Measurements from ENCODE around the gene PELI3.

The PELI3 gene

DNA sequence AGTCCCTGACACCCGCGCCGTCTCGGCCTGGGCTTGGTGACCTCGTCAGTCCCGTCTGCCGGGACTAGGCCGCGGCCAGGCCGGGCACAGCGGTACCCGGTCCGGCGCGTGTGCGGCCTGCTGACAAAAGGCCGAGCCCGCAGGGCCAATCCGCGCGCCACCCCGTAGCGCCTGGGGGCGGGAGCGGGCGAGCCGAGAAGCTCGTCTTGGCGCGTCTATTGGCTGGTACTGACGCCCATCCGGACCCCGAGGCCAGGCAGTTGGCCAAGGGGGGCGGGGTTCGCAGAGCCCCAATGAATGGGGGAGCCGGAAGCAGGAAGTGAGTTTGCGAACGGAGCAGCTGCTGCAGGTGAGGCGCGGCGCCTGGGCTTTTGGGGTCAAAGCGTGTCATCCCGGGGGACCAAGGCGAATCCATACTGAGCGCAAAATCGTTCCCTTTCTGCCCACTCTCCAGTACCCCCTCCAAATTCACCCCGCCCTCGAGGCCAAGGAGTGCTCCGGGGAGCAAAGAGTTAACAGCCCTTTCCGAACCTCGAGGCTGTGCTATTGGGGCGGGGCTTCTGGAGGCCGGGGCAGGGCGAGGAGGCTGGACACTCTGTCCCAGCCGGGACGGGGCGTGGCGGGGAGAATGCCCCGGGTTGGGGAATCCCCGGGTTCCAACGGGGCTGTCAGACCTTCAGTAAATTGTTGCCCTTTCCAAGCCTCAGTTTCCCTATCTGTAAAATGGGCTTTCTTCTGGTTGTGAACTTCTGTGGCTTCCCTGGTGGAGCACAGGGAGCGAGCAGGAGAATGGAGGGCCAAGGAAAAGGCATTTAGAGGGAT is 13.6 kb downstream of the PELI3 start, which contains the start of gene DPP3:
TSS of gene DPP3 (plus strand) at position 318 of the 822 bp plus-strand sequence. CDS start 1,767 bp downstream, outside the sequence.
- DNase-seq (ENCODE audit: low read depth): peak; percentile 96
- TF ChIP-seq, protein P1, sequence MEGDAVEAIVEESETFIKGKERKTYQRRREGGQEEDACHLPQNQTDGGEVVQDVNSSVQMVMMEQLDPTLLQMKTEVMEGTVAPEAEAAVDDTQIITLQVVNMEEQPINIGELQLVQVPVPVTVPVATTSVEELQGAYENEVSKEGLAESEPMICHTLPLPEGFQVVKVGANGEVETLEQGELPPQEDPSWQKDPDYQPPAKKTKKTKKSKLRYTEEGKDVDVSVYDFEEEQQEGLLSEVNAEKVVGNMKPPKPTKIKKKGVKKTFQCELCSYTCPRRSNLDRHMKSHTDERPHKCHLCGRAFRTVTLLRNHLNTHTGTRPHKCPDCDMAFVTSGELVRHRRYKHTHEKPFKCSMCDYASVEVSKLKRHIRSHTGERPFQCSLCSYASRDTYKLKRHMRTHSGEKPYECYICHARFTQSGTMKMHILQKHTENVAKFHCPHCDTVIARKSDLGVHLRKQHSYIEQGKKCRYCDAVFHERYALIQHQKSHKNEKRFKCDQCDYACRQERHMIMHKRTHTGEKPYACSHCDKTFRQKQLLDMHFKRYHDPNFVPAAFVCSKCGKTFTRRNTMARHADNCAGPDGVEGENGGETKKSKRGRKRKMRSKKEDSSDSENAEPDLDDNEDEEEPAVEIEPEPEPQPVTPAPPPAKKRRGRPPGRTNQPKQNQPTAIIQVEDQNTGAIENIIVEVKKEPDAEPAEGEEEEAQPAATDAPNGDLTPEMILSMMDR (IDR thresholded peaks at IDR 0.05; ENCODE audit: low read length, missing control alignments): no peak
- peak within 1 kb of the TSS; percentile 91 for H3K4me3 ChIP-seq (replicated peaks; ENCODE audit: low read depth, low read length)

- no peak overlapping the region for H3K4me3 ChIP-seq (replicated peaks; ENCODE audit: low read depth, low read length)
- TF ChIP-seq, protein P1 (IDR thresholded peaks at IDR 0.05; ENCODE audit: low read length, missing control alignments): no peak
- no peak for DNase-seq (ENCODE audit: low read depth)
Observed at GRCh38 chr11:66484806-66485380, 18.2 kb downstream of the PELI3 start.

DNA sequence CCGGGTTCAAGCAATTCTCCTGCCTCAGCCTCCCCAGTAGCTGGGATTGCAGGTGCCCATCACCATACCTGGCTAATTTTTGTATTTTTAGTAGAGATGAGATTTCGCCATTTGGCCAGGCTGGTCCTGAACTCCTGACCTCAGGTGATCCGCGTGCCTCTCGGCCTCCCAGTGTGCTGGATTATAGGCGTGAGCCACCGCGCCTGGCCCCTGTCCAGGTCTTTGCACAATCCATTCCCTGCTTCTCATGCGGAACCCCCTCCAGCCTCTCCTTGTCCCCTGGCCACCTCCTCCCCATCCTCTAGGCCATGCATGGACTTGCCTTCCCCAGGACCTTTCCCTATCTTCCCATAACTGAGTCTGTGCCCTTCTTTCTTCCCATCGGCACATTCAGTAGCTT is 22.3 kb downstream of the PELI3 start:
- DNase-seq (ENCODE audit: low read depth): no peak
- TF ChIP-seq, protein P1 (IDR thresholded peaks at IDR 0.05; ENCODE audit: low read length, missing control alignments): no peak
- no peak overlapping the region for H3K4me3 ChIP-seq (replicated peaks; ENCODE audit: low read depth, low read length)

- TF ChIP-seq, protein P1 (IDR thresholded peaks at IDR 0.05; ENCODE audit: low read length, missing control alignments): no peak
- no peak overlapping the region for H3K4me3 ChIP-seq (replicated peaks; ENCODE audit: low read depth, low read length)
- DNase-seq (ENCODE audit: low read depth): no peak
Observed at GRCh38 chr11:66489636-66490035, 22.9 kb downstream of the PELI3 start.

GRCh38 chr11:66491315-66491935 is 24.7 kb downstream of the PELI3 start:
- H3K4me3 ChIP-seq (replicated peaks; ENCODE audit: low read depth, low read length): no peak overlapping the region
- TF ChIP-seq, protein P1 (IDR thresholded peaks at IDR 0.05; ENCODE audit: low read length, missing control alignments): peak; percentile 48
- DNase-seq (ENCODE audit: low read depth): no peak

DNA sequence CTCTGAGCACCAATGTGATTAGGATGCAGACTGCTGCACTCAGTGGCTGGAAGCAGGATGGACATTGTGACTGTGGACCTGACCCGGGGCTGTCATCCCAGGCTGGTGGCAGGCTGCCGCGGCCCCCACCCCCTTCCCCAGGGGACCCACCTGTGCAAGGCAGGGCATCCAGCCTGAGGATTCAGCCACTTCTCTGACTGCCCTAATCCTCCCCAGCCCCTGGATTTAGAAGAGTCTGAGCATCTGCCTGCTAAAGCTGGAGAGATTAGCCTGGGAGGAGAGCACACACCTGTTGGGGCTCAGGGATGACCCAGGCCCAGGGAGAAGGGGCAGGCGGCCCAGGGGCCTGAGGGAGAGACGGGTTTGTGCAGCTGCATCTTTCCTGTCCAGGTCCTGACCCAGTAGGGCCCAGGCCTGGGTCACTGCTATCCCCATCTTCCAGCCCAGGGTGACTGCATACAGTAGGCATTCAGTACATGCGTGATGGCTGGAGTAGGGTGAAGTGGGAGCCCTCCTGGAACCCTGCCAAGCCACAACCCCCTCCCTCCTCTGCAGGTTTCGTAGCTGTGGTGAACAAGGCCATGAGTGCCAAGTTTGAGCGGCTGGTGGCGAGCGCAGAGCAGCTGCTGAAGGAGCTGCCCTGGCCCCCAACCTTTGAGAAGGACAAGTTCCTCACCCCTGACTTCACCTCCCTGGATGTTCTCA is 25.6 kb downstream of the PELI3 start:
- TF ChIP-seq, protein P1 (IDR thresholded peaks at IDR 0.05; ENCODE audit: low read length, missing control alignments): no peak
- no peak overlapping the region for H3K4me3 ChIP-seq (replicated peaks; ENCODE audit: low read depth, low read length)
- DNase-seq (ENCODE audit: low read depth): no peak
